GM19193 (cell line): ENCODE results near the gene TOP2B.

Experiments
- POLR2A ChIP-seq: IDR thresholded peaks from 4 replicates; pipeline ENCODE4 v1.6.1; 2011; ENCODE audit not compliant: insufficient read depth, insufficient read length; ENCODE audit errors: extremely low read depth

TOP2B gene

DNA sequence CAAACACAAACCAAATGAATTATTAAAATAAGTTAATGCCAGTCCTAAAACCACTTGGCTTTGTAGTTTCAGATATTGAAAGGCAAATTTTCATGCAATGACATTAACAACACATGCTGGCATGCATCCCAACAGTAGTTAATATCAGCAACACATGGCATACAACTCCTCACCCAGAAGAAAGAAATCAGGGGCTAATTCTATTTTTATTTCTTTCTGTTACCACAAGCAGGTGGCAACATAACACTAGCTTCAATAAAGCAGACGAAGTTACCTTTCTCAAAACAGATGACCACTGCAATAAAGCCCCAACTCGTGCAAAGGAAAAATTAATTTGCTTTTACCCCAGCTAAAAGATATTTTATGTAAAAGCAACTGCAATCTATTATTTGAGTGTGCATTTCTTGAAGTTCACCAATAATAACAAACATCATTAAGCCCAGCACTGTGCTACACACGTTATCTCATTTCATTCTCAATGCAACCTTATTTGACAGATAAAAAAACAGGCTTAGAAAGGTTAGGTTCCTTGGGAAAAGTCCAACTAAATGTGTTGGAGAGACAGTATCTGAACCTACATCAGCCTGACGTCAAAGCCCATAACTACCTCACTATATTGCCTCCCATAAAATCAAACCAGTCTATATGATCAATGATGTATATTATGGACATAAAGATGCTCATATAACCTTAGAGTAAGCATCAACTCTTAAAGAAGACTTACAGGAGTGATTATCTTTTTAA is 2.8 kb downstream of the TOP2B start:
- no peak for TF ChIP-seq POLR2A

DNA sequence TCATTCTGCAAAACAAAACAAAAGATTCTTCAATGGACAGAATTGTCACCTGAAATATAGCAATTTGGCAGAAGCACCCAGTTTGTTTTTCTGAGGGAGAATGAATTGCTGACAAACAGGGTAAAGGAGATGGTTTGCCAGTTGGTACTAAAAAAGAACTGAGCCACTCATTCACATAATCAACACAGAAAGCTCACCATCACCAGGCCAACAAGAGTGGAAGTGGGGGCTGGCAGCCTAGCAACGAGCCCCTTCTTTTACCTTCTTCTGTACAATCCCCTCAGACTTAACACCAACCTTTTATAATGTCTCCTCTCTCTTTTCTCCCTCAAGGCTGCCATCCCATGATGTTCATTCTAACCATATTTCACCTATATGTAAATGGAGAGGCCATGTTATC is 5.9 kb downstream of the TOP2B start:
- TF ChIP-seq POLR2A, result no peak

GRCh38 chr3:25657293-25657692 is 7.4 kb downstream of the TOP2B start:
- no peak for TF ChIP-seq POLR2A

GRCh38 chr3:25655659-25656058 is 9.0 kb downstream of the TOP2B start:
- no peak for TF ChIP-seq POLR2A

DNA sequence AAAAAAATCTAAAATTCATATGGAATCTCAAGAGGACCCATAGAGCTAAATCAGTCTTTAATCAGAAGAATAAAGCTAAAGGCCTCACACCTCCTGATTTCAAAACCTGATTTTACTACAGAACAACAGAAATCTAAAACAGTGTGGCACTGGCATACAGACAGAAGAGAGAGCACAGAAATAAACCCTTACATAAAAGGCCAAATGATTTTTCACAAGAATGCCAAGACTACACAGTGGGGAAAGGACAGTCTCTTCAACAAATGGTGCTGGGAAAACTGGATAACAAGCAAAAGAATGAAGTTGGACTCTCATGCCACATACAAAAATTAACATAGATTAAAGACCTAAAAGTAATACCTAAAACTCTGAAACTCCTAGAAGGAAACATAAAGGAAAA is 10.1 kb downstream of the TOP2B start:
- TF ChIP-seq POLR2A, result no peak

DNA sequence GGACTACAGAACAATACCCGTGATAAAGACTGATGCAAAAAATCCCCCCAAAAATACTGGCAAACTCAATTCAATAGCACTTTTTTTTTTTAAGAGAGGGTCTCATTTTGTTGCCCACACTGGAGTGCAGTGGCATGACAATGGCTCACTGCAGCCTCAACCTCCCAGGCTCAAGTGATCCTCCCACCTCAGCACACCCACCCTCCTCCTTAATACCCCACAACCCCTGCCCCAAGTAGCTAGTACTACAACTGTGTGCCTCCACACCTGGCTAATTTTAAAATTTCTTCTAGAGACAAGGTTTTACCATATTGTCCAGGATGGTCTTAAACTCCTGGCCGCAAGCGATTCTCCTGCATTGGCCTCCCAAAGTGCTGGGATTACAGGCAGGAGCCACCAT is 11.4 kb downstream of the TOP2B start:
- no peak for TF ChIP-seq POLR2A

DNA sequence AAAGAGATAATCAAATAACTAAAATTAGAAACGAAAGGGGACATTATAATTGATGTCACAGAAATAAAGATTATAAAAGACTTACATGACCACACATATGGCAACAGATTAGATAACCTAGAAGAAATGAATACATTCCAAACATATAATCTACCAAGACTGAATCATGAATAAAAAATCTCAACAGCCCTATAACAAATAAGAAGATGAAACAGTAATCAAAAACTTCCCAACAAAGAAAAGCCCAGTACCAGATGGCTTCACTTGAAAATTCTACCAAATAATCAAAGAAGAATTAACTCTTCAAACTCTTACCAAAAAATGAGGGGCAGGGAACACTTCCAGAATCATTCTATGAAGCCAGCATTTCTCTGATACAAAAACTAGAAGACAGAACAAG is 11.8 kb downstream of the TOP2B start:
- no peak for TF ChIP-seq POLR2A

GRCh38 chr3:25648925-25649830 is 15.5 kb downstream of the TOP2B start:
- no peak for TF ChIP-seq POLR2A

- TF ChIP-seq POLR2A, result no peak
These were observed 16.6 kb downstream of the TOP2B start for GRCh38 chr3:25648107-25648535.

- no peak for TF ChIP-seq POLR2A
These were observed 29.7 kb downstream of the TOP2B start for GRCh38 chr3:25635038-25635437.

DNA sequence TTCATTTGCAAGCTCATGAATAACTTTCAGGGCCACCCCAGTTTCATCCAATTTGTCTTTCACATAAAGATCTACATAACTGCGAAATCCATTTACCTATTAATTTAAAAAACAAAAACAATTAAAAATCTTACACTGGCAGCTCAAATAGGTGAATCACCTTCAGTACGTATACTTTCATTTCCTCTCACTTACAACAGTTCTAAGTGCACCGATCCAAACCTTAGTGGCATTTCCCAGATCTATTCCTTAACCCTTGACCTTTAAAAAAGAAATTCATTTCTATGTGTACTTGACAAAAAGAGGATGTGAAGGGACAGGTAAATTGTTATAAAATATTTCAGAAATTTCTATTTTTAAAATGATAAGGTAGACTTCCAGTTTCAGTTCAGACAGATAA is 30.8 kb downstream of the TOP2B start:
- TF ChIP-seq POLR2A, result no peak

DNA sequence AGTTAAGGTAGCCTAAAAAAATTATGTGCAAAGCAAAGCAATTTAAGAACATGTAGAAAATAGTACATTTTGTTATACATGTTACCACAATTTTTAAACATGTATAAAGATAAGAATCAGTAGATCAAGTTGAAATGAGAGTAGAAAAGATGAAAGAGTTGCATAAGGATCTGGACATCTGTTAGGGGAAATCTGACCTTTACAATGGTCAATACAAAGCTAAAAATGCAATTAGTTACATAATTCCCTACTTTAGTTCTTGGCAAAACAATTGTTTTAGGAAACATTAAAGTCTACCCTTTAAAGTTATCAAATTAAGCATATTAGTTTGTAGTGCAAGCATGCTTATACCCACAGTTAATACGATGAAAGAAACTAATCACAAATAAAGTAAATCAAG is 32.7 kb downstream of the TOP2B start:
- TF ChIP-seq POLR2A, result no peak

DNA sequence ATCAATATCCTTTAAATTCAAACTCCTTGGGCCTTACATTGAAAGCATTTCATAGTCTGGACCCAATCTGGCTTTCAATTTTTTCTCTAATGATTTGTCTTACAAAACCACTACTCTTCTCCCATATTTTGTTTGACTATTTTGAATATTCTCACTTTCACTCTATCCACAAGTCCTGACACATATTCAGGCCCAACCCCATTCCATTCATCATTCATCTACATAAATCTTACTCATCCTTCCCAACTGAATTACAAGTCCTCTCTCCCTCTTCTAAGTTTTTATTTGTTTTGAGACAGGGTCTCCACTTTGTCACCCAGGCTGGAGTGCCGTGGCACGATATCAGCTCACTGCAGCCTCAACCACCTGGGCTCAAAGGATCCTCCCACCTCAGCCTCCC is 43.6 kb downstream of the TOP2B start:
- TF ChIP-seq POLR2A, result no peak

- no peak for TF ChIP-seq POLR2A
These were observed 44.2 kb downstream of the TOP2B start for GRCh38 chr3:25620493-25620892.

- no peak for TF ChIP-seq POLR2A
These were observed 45.3 kb downstream of the TOP2B start for GRCh38 chr3:25619382-25619781.

- no peak for TF ChIP-seq POLR2A
These were observed 46.7 kb downstream of the TOP2B start for GRCh38 chr3:25618028-25618427.
